GM12873 (cell line): ENCODE results near the gene CBX4.
A peak's percentile ranks its signal among the peaks of the same experiment; 100 is the strongest.

ENCODE experiments used
- CTCF ChIP-seq: IDR thresholded peaks from 2 replicates; pipeline ENCODE4 v1.5.1; 2012; ENCODE audit warnings: low read depth, mild to moderate bottlenecking, moderate library complexity, low read length, control low read depth; ENCODE audit not compliant: insufficient read depth; ENCODE audit errors: missing control alignments

Gene CBX4

GRCh38 chr17:79811011-79811867 lies 28.0 kb downstream of the CBX4 start:
- TF ChIP-seq CTCF: peak; percentile 64

DNA sequence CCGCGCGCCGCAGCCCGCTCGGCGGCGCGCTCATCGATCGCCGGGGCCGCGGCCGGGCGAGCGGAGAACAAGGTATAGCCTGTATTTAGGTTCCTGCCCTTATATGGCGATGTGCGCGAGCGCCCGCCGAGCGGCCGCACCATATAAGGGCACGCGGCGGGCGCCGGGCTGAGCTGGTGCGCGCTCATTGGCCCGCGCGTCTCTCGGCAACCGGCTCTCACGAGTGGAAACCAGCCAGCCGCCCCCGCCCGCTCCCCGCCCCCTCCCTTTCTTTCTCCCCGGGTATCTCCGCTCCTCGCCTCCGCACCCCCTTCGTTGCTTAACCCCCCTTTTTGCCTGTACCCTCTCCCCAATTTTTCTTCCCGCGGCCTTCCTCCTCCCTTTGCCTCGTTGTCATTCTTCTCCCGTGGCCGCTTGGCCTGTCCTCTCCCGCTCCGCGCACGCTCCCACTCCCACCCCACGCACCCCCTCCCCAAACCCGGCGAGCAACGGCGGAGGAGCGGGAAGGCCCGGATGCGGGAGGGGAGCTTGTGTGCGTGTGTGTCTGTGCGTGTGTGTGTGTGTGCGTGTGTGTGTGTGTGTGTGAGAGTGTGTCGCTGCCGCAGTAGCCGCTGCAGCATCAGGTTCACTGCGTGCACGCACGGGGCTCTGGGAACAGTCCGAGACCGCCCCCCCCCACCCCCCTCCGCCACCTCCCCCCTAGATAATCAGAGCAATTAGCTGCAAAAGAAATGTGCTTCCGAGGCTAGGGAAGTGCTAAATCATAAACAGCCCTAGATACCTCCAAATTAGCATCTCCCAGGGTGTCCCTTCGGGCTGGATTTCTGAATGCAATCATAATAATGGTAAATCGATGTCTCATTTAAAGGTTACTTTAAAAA lies 28.9 kb downstream of the CBX4 start:
- no peak for TF ChIP-seq CTCF

- TF ChIP-seq CTCF: no peak
Observed at GRCh38 chr17:79809530-79810129, 29.6 kb downstream of the CBX4 start.

DNA sequence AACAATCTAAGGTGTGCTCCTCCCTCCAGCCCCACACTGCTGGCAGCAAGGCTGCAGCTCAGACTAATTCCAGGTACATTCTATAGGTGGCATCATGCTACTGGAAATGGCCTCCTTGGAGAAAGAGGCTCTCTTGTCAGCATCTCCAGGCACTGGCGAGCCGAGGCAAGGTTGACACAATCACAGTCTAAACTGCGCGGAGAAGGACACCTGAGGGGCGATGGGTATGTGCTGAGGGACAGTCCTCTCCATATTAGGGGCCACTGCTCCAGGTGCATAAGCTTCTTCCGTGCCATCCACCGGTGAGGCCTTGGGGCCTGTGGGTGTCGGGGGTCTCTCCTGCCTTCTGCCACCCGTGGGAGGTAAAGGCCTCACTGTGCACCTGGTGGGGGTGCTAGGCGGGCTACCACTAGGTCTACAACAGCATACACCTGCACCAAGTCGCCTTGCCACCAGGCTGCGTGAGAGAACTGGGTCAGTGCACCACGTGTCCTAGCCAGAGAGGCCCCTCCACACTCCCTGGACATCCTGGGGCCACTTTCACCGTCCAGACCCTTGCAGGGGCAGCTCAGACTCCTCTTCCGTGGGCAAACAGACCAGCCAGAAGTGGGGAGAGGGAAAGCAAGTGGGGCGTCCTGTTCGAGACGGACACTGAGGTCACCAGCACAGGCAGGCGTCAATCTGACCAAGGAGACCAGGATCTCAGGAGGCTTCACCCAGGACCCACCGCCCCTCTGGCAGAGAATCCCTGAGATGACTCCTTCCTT lies 30.3 kb downstream of the CBX4 start:
- peak; percentile 53 for TF ChIP-seq CTCF

GRCh38 chr17:79806863-79807720 lies 32.1 kb downstream of the CBX4 start:
- no peak for TF ChIP-seq CTCF

DNA sequence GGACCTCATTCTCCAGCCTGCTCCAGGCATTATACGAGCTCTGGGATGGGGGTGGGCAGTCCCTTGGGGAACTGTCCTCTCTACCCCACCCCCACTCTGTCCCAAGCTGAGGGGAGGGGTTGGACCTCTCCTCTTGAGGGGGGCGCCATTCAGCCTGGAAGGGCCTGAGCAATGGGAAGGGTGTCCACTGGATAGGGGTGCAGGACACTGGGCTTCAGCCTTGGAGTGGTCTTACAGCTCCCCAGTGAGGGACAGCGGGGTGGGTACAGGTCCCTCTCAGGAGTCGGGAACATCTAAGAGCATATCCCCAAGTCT lies 32.8 kb downstream of the CBX4 start:
- no peak for TF ChIP-seq CTCF
